Measurements from ENCODE around the gene DPH5.
"Not testable (repeated sequence)": the region's sequence is repeated elsewhere in the genome, so short reads cannot be mapped to it uniquely, and the experiment has no call there.

The DPH5 gene

GRCh38 chr1:100976936-100977335 is 48.6 kb downstream of the DPH5 start:
- no peak for DNase-seq

- DNase-seq, result no peak
Measured at GRCh38 chr1:100972185-100972584, 53.4 kb downstream of the DPH5 start.

DNA sequence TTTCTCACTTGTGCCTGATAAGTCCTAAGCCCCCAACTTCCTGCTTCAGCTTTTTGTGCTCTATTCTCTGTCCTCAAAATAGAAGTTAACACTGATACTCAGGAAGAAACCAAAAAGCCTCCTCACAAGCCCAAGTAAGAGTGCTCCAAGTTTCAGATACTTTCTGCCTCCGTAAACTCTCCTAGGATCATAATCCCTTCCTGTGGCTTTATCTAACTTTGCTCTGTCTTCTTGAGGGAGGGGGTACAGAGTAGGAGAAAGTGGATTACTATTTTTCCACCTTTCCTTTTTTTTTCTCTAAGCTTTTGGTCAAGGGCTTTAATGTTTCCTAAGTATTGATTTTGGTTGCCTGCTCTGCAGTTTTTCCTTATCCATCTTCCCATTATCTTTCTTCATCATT is 54.6 kb downstream of the DPH5 start:
- DNase-seq, result no peak

DNA sequence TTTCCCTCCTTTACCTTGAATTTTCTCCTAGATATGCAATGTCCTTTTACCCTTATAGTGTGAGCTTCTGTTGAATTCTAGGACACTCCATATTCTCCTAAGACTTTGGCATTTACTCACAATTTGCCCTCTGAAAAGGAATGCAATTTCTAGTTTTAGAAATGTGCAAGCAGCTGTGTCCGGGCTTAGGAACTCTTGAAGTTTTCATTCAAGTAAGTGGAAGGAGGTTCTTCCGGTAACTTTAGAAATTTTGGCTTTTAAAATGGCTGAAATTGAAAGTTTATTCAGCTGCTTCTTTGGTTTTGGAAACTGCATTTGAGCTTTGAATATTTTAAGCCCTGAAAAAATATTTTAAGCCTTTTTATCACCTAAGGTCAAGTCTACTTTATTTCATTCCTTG is 56.3 kb downstream of the DPH5 start:
- no peak for DNase-seq

DNA sequence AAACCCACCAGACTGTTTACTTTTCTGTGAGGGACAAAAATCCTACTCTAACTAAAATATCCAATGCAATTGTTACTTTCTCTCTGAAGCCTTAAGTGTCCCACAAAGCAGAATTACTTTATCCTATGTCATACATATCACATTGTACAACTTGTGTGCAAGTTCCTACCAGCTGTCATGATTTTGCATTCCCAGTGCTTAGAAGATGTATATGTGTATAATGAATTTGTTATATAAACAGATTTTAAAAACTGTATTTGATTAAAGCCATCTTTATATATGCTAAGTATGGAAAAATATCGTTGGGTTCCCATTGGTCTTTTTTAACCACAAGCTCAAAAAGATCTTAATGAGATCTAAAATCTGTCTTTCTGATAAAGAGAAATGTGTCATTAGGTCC is 57.0 kb downstream of the DPH5 start:
- no peak for DNase-seq

GRCh38 chr1:100960098-100960497 is 65.5 kb downstream of the DPH5 start:
- no peak for DNase-seq

- no peak for DNase-seq
Measured at GRCh38 chr1:100959502-100960060, 66.0 kb downstream of the DPH5 start.

DNA sequence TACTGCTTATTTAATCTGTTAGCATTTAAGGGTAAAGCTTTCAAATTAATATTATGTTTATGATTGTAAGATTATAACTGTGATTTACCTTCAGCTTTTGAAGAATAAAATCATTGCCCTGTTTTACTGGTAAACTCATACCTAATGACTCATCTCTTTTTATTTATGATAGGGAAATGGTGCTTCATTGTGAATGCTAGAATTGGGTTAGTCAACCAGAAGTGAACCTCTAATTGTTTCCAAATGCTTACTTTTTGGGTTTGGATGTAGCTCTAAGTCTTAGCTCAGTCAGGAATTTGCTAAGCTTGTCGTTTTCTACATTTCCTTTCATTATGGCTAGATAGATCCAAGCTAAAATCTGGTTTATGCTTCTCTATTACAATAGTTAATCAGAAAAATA is 70.3 kb downstream of the DPH5 start:
- no peak for DNase-seq

DNA sequence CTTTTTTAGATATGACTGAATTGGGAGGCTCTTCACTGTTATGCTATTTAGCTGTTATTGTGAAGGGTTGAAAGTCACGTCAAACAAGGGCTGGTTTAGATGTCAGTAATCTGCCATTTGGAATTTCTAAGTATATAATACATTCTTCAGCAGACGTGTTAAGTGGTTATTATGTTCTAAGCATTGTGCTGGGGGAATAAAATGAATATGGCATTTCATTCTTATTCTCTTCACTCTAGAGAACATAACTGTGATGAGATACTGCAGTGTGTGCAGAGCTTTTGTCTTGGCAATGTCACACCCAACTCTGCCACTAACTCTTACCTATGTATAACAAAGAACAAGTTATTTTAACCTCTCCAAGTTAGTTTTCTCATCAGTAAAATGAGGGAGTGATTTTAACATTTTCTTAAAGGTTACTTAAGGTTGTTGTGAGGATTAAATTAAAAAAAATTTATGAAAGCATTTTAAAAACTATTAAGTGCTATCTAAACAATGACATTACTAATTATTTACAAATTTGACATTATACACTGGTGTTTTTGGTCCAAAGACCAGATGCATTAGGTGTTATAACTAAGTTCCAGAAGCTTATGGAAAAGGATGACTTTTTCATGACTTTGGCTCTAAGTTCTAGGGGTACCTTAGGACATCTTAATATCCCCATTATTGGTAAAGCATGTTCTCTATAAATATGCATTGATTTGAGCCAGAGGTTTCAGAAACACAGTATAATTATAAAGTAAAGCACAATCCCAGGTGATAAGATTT is 71.4 kb downstream of the DPH5 start:
- no peak for DNase-seq

DNA sequence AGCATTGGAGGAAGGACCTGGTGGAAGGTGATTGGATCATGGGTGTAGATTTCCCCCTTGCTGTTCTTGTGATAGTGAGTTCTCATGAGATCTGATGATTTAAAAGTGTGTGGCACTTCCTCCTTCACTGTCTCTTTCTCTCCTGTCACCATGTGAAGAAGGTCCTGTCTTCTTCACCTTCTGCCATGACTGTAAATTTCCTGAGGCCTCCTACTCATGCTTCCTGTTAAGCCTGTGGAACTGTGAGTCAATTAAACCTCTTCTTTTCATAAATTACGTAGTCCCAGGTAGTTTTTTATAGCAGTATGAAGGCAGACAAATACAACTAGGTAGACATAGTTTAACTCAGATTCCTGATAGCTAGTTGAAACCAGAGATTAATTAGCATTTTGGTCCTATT is 72.6 kb downstream of the DPH5 start:
- DNase-seq, result not testable (repeated sequence)

- DNase-seq, result no peak
Measured at GRCh38 chr1:100952104-100952745, 73.4 kb downstream of the DPH5 start.

- no peak for DNase-seq
Measured at GRCh38 chr1:100950781-100951180, 74.8 kb downstream of the DPH5 start.

GRCh38 chr1:100950337-100950736 is 75.2 kb downstream of the DPH5 start:
- no peak for DNase-seq

- not testable (repeated sequence) for DNase-seq
Measured at GRCh38 chr1:100949515-100950158, 75.9 kb downstream of the DPH5 start.

DNA sequence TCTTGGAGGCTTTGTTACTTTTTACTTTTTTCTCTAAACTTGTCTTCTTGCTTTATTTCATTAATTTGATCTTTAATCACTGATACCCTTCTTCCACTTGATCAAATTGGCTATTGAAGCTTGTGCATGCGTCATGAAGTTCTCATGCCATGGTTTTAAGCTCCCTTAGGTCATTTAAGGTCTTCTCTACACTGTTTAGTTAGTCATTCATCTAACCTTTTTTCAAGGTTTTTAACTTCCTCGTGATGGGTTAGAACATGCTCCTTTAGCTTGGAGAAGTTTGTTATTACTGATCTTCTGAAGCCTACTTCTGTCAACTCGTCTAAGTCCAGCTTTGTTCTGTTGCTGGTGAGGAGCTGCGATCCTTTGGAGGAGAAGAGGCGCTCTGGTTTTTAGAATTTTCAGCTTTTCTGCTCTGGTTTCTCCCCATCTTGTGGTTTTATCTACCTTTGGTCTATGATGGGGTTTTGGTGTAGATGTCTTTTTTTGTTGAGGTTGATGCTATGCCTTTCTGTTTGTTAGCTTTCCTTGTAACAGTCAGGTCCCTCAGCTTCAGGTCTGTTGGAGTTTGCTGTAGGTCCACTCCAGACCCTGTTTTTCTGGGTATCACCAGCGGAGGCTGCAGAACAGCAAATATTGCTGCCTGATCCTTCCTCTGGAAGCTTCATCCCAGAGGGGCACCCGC is 76.7 kb downstream of the DPH5 start:
- not testable (repeated sequence) for DNase-seq

DNA sequence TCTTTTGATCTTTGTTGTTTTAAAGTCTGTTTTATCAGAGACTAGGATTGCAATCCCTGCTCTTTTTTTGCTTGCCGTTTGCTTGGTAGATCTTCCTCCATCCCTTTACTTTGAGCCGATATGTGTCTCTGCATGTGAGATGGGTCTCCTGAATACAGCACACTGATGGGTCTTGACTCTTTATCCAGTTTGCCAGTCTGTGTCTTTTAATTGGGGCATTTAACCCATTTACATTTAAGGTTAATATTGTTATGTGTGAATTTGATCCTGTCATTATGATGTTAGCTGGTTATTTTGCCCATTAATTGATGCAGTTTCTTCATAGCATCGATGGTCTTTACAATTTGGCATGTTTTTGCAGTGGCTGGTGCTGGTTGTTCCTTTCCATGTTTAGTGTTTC is 77.8 kb downstream of the DPH5 start:
- not testable (repeated sequence) for DNase-seq

DNA sequence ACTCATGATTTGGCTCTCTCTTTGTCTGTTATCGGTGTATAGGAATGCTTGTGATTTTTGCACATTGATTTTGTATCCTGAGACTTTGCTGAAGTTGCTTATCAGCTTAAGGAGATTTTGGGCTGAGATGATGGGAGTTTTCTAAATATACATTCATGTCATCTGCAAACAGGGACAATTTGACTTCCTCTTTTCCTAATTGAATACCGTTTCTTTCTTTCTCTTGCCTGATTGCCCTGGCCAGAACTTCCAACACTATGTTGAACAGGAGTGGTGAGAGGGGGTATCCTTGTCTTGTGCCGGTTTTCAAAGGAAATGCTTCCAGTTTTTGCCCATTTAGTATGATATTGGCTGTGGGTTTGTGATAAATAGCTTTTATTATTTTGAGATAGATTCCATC is 79.5 kb downstream of the DPH5 start:
- DNase-seq, result not testable (repeated sequence)

DNA sequence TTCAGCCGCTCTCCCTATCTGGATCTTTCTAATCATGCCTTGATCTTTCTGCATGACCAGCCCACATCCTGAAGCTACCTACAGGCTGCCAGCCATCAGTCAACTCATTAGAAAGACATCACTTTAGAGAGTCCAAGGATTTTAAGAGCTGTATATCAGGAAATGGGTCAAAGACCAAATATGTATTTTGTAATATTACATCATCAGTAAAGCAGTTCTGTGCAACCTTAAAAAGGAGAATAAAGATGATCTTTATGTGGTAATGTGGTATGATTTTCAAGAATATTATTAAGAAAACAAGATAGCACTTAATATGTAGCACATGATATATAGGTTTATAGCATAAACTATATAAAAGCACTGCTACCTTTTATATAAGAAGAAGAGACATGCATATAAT is 82.1 kb downstream of the DPH5 start:
- no peak for DNase-seq

GRCh38 chr1:100942304-100943046 is 83.1 kb downstream of the DPH5 start:
- DNase-seq, result no peak

DNA sequence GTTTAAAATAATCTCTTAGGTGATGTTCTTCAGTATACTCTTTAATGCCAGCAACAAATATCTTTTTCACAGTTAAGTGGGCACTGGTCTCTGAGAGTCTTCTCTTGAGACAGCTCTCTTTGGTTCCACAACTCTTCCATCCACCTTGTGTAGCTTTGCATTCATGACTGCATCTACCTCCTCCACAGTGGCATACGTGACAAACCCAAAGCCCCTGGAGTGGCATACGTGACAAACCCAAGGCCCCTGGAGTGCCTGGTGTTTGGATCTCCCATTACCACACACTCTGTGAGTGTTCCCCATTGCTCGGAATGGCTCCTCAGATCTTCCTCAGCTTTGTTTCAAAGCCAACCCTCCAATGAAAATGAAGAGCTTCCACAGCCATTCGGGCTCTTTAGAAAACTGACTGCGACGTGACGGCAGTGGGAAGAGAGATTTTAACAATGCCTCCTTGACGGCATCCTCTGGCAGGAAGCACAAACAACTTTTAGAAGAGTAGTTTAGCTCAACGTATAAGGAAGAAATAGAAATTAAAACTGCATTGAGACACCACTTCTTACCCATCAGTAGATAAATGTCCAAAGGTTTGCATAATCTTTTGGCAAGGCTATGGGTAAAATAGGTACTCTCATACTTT is 83.9 kb downstream of the DPH5 start:
- no peak for DNase-seq

DNA sequence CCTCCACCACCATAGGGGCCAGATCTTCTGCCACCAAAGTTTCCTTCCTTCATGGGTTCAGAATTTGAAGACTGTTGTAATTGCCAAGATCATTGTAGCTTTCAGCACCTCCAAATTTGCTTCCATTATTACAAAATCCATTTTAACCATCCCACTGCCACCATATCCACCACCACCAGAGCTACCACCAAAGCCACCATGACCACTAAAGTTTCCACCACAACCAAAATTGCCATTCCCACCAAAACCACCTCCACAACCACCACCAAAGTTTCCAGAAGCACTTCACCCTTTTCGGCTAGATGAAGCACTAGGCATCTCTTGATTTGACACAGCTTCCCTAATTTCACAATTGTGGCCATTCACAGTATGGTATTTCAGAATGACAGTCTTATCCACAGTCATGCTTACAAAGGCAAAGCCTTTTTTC is 84.5 kb downstream of the DPH5 start:
- peak; percentile 53 for DNase-seq

All from MV-4-11 (cell line).